Measurements from ENCODE around the gene TH. TPM values are rescaled to one million over a fixed set of nuclear protein-coding genes. Genes with fewer than 3 reads are reported as not detected.
A peak's percentile ranks its signal among the peaks of the same experiment; 100 is the strongest.

The TH gene
- total RNA-seq, 1 donor from 2014 or later = 2.0 TPM

DNA sequence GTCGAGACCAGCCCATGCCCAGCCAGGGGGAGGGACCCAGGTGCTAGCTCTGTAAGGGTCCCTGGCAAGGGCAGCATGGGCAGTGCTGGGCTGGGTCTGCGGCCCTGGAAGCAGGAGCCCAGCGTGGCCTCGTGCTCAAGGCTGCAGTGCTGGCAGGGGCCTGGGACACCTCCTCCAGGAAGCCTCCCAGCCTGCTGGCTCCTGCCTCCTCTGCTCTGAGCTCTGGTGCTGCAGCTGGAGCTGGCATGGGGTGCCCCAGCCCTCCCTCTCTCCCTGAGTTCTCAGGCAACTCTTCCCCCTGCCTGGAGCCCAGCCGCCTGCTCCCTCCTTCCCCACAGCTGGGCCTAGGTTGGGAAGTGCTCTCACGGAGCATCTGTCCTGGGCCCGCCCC is 17.4 kb downstream of the TH start:
- no peak for TF ChIP-seq EZH2 (IDR thresholded peaks at IDR 0.05)
- TF ChIP-seq EZH2phosphoT487 (IDR thresholded peaks at IDR 0.05) = no peak
- no peak for TF ChIP-seq CTCF (IDR thresholded peaks at IDR 0.05)

DNA sequence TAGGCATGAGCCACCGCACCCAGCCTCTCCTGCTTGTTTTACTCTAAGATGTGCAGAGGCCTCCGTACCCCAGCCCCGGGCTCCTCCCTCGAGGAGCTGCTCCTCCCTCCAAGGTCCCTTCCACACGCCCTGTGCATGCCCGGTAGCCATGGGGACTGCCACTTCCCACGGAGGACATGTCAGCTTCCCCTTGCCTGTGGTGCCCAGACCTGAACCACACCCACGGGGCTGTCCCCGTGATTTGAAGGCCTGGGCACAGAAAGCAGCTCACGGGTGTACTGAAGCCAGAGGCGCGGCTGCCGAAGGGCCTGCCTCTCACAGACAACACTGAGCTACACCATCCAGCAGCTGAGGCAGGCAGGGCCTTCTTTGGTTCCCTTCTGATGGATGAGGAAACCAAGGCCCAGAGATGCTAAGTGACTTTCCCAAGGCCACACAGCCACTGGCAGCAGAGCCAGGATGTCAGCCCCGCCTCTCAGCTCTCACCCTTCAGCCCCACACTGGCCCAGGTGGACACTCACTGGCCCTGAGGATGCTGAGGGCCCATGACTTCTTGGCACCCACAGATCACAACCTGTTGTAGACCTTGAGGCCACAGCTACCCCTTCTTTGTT is 17.9 kb downstream of the TH start:
- Histone ChIP-seq H3K27ac (no peak overlapping the region), H3K79me2 (ENCODE audit: low read depth) (no peaks in the 10 kb centered on the region), H3K9me3 (ENCODE audit: low read depth) (no peaks in the 10 kb centered on the region), H3K4me1 (peaks cover 26% of the 10 kb centered on the region), H3K9ac (no peak overlapping the region), H2AFZ (replicated peaks) (no peak overlapping the region), H3K36me3 (no peaks in the 10 kb centered on the region), H3K27me3 (peaks cover 8% of the 10 kb centered on the region), H3K4me3 (no peak overlapping the region), H3F3A (ENCODE audit: low read depth) (peaks cover 17% of the 10 kb centered on the region), H4K20me1 (ENCODE audit: low read depth) (no peaks in the 10 kb centered on the region), H3K4me2 (no peak overlapping the region)
- Mint-ChIP-seq H3K27me3 (ENCODE audit: insufficient read depth, low read depth) (peaks cover 12% of the 10 kb centered on the region), H3K4me3 (no peak overlapping the region), H3K4me1 (peaks cover 29% of the 10 kb centered on the region), H3K9me3 (no peaks in the 10 kb centered on the region), H3K27ac (peak overlapping the region; percentile 66), H3K36me3 (no peaks in the 10 kb centered on the region)
- no peak for DNase-seq (ENCODE audit: low spot score)
- no peak for TF ChIP-seq EZH2phosphoT487 (IDR thresholded peaks at IDR 0.05)
- no peak for TF ChIP-seq EZH2 (IDR thresholded peaks at IDR 0.05)
- no peak for TF ChIP-seq CTCF (IDR thresholded peaks at IDR 0.05)

More for the DNA sequence above, 17.4 kb downstream of the TH start:
- peaks cover 2% of the 10 kb centered on the region for H3K27me3 ChIP-seq
- H3K4me1 Mint-ChIP-seq = peaks cover 24% of the 10 kb centered on the region
- no peak overlapping the region for H3K4me3 Mint-ChIP-seq
- peaks cover 21% of the 10 kb centered on the region for H3K4me1 ChIP-seq
- DNase-seq (ENCODE audit: low spot score) = no peak
- no peak overlapping the region for H3K27ac Mint-ChIP-seq
- no peak overlapping the region for H3K9ac ChIP-seq
- H3K36me3 Mint-ChIP-seq = no peaks in the 10 kb centered on the region
- no peak overlapping the region for H3K4me2 ChIP-seq
- H3F3A ChIP-seq (ENCODE audit: low read depth) = peaks cover 15% of the 10 kb centered on the region
- H3K27me3 Mint-ChIP-seq (ENCODE audit: insufficient read depth, low read depth) = peaks cover 10% of the 10 kb centered on the region
- H3K4me3 ChIP-seq = no peak overlapping the region
- H3K9me3 ChIP-seq (ENCODE audit: low read depth) = no peaks in the 10 kb centered on the region
- no peaks in the 10 kb centered on the region for H3K9me3 Mint-ChIP-seq
- no peak overlapping the region for H2AFZ ChIP-seq (replicated peaks)
- H3K27ac ChIP-seq = no peak overlapping the region
- no peaks in the 10 kb centered on the region for H4K20me1 ChIP-seq (ENCODE audit: low read depth)
- no peaks in the 10 kb centered on the region for H3K79me2 ChIP-seq (ENCODE audit: low read depth)
- no peaks in the 10 kb centered on the region for H3K36me3 ChIP-seq

- Histone ChIP-seq H3K27me3 (peaks cover 28% of the 10 kb centered on the region), H3K4me1 (peaks cover 40% of the 10 kb centered on the region), H4K20me1 (ENCODE audit: low read depth) (no peaks in the 10 kb centered on the region), H3F3A (ENCODE audit: low read depth) (peaks cover 23% of the 10 kb centered on the region), H3K27ac (no peak overlapping the region), H3K79me2 (ENCODE audit: low read depth) (no peaks in the 10 kb centered on the region), H3K4me2 (peak overlapping the region; percentile 66), H3K9ac (no peak overlapping the region), H3K9me3 (ENCODE audit: low read depth) (no peaks in the 10 kb centered on the region), H3K4me3 (no peak overlapping the region), H2AFZ (replicated peaks) (no peak overlapping the region), H3K36me3 (no peaks in the 10 kb centered on the region)
- H3K27me3 Mint-ChIP-seq (ENCODE audit: insufficient read depth, low read depth) = peaks cover 18% of the 10 kb centered on the region
- H3K4me3 Mint-ChIP-seq = peak overlapping the region; percentile 15
- H3K4me1 Mint-ChIP-seq = peaks cover 38% of the 10 kb centered on the region
- no peaks in the 10 kb centered on the region for H3K9me3 Mint-ChIP-seq
- TF ChIP-seq EZH2 (IDR thresholded peaks at IDR 0.05) (peak; percentile 47), EZH2phosphoT487 (IDR thresholded peaks at IDR 0.05) (no peak), CTCF (IDR thresholded peaks at IDR 0.05) (peak; percentile 75)
- peak overlapping the region; percentile 7 for H3K27ac Mint-ChIP-seq
- peak; percentile 94 for DNase-seq (ENCODE audit: low spot score)
- H3K36me3 Mint-ChIP-seq = no peaks in the 10 kb centered on the region
These were observed 19.9 kb downstream of the TH start for GRCh38 chr11:2151500-2152257.

Data from neural progenitor cell (in vitro differentiated cells).